ENCODE measurements around the gene PSD2. TPM values are rescaled to one million over a fixed set of nuclear protein-coding genes. Genes with fewer than 3 reads are reported as not detected.
A peak's percentile ranks its signal among the peaks of the same experiment; 100 is the strongest.

The PSD2 gene
- total and polyA plus RNA-seq, 2 of the 13 experiments (the other 11 are each of a cell fraction or from before 2014, with no cell fraction given) = 0.07 TPM; not detected in 1

GRCh38 chr5:139849942-139850341 is 54.3 kb downstream of the PSD2 start:
- no peak overlapping the region for H3K4me2 ChIP-seq (ENCODE audit: low read depth, low read length)
- 18% methylated on average over 2 of the region's 2 CpGs for WGBS (ENCODE audit: low lambda C conversion rate)
- intact Hi-C loops (cut with micrococcal nuclease; ENCODE audit: unreplicated experiment) (loop anchor here (10.0 kb wide), 1 partner anchor 215 kb away; no protein-coding TSS in a partner anchor), in situ Hi-C loops (cut with HindIII; ENCODE audit: extremely low pct_ligation_motif_present, low pct_unique_long_range_greater_than_20kb) (no loop called here)
- H4K20me1 ChIP-seq (ENCODE audit: insufficient read depth, low read length) = no peaks in the 10 kb centered on the region
- H3K79me2 ChIP-seq (ENCODE audit: insufficient read depth, low read length) = no peaks in the 10 kb centered on the region
- FAIRE-seq (no peak), ATAC-seq (peak; percentile 14; the same call in 2 of the 3 replicates), DNase-seq (ENCODE audit: low spot score) (no peak)
- no peak overlapping the region for H3K27ac ChIP-seq (ENCODE audit: extremely low read length, insufficient read depth, low read length)
- H3K9ac ChIP-seq (ENCODE audit: insufficient read depth, low read depth, low read length) = no peak overlapping the region
- no peak overlapping the region for H2AFZ ChIP-seq (ENCODE audit: low read length)
- H3K36me3 ChIP-seq (replicated peaks in 1 of 2; ENCODE audit: control insufficient read depth in 1 of 2, insufficient read depth in 2 of 2, low read length in 2 of 2) = no peaks in the 10 kb centered on the region
- no TSS peak for BruUV-seq (replicated peaks)
- no peaks in the 10 kb centered on the region for H3K9me3 ChIP-seq (ENCODE audit: low read length)
- ChIA-PET POLR2A (no interaction called here), CTCF (ENCODE audit: low intra/inter-chr PET ratio, low total read pairs) (no interaction called here)
- H3K27me3 ChIP-seq (ENCODE audit: control insufficient read depth in 1 of 2, insufficient read depth in 2 of 2, low read length in 2 of 2) = peaks cover 2 to 71% of the 10 kb centered on the region in 2 experiments; a peak in 3 of 5 replicates
- H3K4me3 ChIP-seq (replicated peaks in 1 of 3; ENCODE audit: insufficient read depth in 1 of 3, low read depth in 2 of 3, low read length in 3 of 3) = no peak overlapping the region
- TF ChIP-seq SPEN (CRISPR knock-in tag; IDR thresholded peaks at IDR 0.05; ENCODE audit: low read depth) (no peak), ZNF12 (CRISPR knock-in tag; IDR thresholded peaks at IDR 0.05) (peak; percentile 83)
- H3K4me1 ChIP-seq (ENCODE audit: insufficient read depth, low read length) = no peaks in the 10 kb centered on the region

GRCh38 chr5:139850423-139851016 is 54.9 kb downstream of the PSD2 start:
- Histone ChIP-seq H3K36me3 (replicated peaks in 1 of 2; ENCODE audit: control insufficient read depth in 1 of 2, insufficient read depth in 2 of 2, low read length in 2 of 2) (no peaks in the 10 kb centered on the region), H2AFZ (ENCODE audit: low read length) (no peak overlapping the region), H3K4me1 (ENCODE audit: insufficient read depth, low read length) (no peaks in the 10 kb centered on the region), H3K9me3 (ENCODE audit: low read length) (no peaks in the 10 kb centered on the region), H3K79me2 (ENCODE audit: insufficient read depth, low read length) (no peaks in the 10 kb centered on the region), H3K27me3 (ENCODE audit: control insufficient read depth in 1 of 2, insufficient read depth in 2 of 2, low read length in 2 of 2) (peaks cover 4 to 75% of the 10 kb centered on the region in 2 experiments; a peak in 3 of 5 replicates), H3K9ac (ENCODE audit: insufficient read depth, low read depth, low read length) (no peak overlapping the region), H3K27ac (ENCODE audit: extremely low read length, insufficient read depth, low read length) (no peak overlapping the region), H4K20me1 (ENCODE audit: insufficient read depth, low read length) (no peaks in the 10 kb centered on the region), H3K4me3 (replicated peaks in 1 of 3; ENCODE audit: insufficient read depth in 1 of 3, low read depth in 2 of 3, low read length in 3 of 3) (no peak overlapping the region), H3K4me2 (ENCODE audit: low read depth, low read length) (no peak overlapping the region)
- no peak for ATAC-seq
- TF ChIP-seq CSRNP1 (CRISPR knock-in tag; IDR thresholded peaks at IDR 0.05) (no peak), NFYC (CRISPR knock-in tag; IDR thresholded peaks at IDR 0.05) (no peak), HMG20B (CRISPR knock-in tag; conservative IDR thresholded peaks at IDR 0.05) (no peak), SMAD9 (CRISPR knock-in tag; IDR thresholded peaks at IDR 0.05) (no peak), IKZF1 (IDR thresholded peaks at IDR 0.05) (no peak), HES4 (CRISPR knock-in tag; IDR thresholded peaks at IDR 0.05; ENCODE audit: borderline replicate concordance) (no peak), KLF12 (CRISPR knock-in tag; IDR thresholded peaks at IDR 0.05; ENCODE audit: borderline replicate concordance) (no peak), TSC22D2 (CRISPR knock-in tag; IDR thresholded peaks at IDR 0.05; ENCODE audit: borderline replicate concordance) (no peak), MAFG (CRISPR knock-in tag; IDR thresholded peaks at IDR 0.05) (no peak), ZNF547 (CRISPR knock-in tag; IDR thresholded peaks at IDR 0.05) (no peak), BRD4 (CRISPR knock-in tag; IDR thresholded peaks at IDR 0.05) (no peak), MED13 (CRISPR knock-in tag; IDR thresholded peaks at IDR 0.05) (no peak), NR2F2 (IDR thresholded peaks at IDR 0.05; ENCODE audit: borderline replicate concordance, low read depth) (no peak), MATR3 (CRISPR knock-in tag; IDR thresholded peaks at IDR 0.05) (no peak)
- WGBS (ENCODE audit: low lambda C conversion rate) = 11% methylated on average over 3 of the region's 3 CpGs
- CTCF ChIA-PET (ENCODE audit: low intra/inter-chr PET ratio, low total read pairs) = no interaction called here
- POLR2A ChIA-PET = no interaction called here
- intact Hi-C loops (cut with micrococcal nuclease; ENCODE audit: unreplicated experiment) (no loop called here), in situ Hi-C loops (cut with HindIII; ENCODE audit: extremely low pct_ligation_motif_present, low pct_unique_long_range_greater_than_20kb) (no loop called here)
- DNase-seq (ENCODE audit: low spot score) = no peak
- BruUV-seq (replicated peaks) = no TSS peak
- FAIRE-seq = no peak

All from HepG2 (cell line).